H1 (cell line): Measurements from ENCODE around the gene RNF225. TPM values are rescaled to one million over a fixed set of nuclear protein-coding genes. Genes with fewer than 3 reads are reported as not detected.

Source experiments
- ASH2L ChIP-seq: fragments of 200-600, 300-600 bp; sonication (generic); IDR thresholded peaks from one replicate; pipeline ENCODE4 v1.7.1; 2017; ENCODE audit warnings: low read length
- BACH1 ChIP-seq: IDR thresholded peaks from 2 replicates; pipeline ENCODE4 v1.6.1; 2012; ENCODE audit warnings: low read length, improper control_type of control experiment
- BRCA1 ChIP-seq: IDR thresholded peaks from 2 replicates; pipeline ENCODE4 v1.6.1; 2012; ENCODE audit warnings: low read depth, low read length, improper control_type of control experiment
- CBX8 ChIP-seq: fragments of 300-800, 300-1000 bp; sonication (generic); IDR thresholded peaks from 2 replicates; pipeline ENCODE4 v1.7.1; 2016; ENCODE audit warnings: low read depth, low read length, borderline replicate concordance
- CEBPB ChIP-seq: IDR thresholded peaks from 2 replicates; pipeline ENCODE4 v1.6.1; 2012; ENCODE audit warnings: low read depth, low read length
- CTBP2 ChIP-seq: IDR thresholded peaks from 2 replicates; pipeline ENCODE4 v1.7.0; 2011; ENCODE audit warnings: borderline replicate concordance, mild to moderate bottlenecking, moderate library complexity, mixed read lengths, low read length; ENCODE audit not compliant: insufficient read depth, insufficient read length
- E2F6 ChIP-seq: IDR thresholded peaks from 2 replicates; pipeline ENCODE4 v1.6.1; 2012; ENCODE audit warnings: inconsistent platforms
- EP300 ChIP-seq, 2 experiments: IDR thresholded peaks; 1 replicate in 1 of 2; 2 replicates in 1 of 2; pipeline ENCODE4 v1.6.1; 2011 to 2012; ENCODE audit warnings: low read depth in 2 of 2, low read length in 2 of 2, mild to moderate bottlenecking in 2 of 2, borderline replicate concordance in 1 of 2, inconsistent platforms in 1 of 2, moderate library complexity in 1 of 2
- JUN ChIP-seq: IDR thresholded peaks from 2 replicates; pipeline ENCODE4 v1.6.1; 2011; ENCODE audit warnings: low read depth, mild to moderate bottlenecking, improper control_type of control experiment, low read length
- KDM4A ChIP-seq: IDR thresholded peaks from one replicate; pipeline ENCODE4 v1.7.1; 2012; ENCODE audit warnings: low read depth, mild to moderate bottlenecking, moderate library complexity, low read length, inconsistent platforms; ENCODE audit not compliant: severe bottlenecking
- KDM5A ChIP-seq: fragments of 200-600 bp; IDR thresholded peaks from 2 replicates; pipeline ENCODE4 v1.7.1; 2012; ENCODE audit warnings: mild to moderate bottlenecking, low read length, inconsistent platforms, mixed read lengths
- MAFK ChIP-seq: IDR thresholded peaks from 2 replicates; pipeline ENCODE4 v1.6.1; 2012; ENCODE audit warnings: low read depth, mild to moderate bottlenecking, improper control_type of control experiment, low read length
- NANOG ChIP-seq: IDR thresholded peaks from 2 replicates; pipeline ENCODE4 v1.6.1; 2011; ENCODE audit warnings: low read length, low read depth, mild to moderate bottlenecking, inconsistent platforms; ENCODE audit not compliant: insufficient read depth, poor library complexity, severe bottlenecking
- RBBP5 ChIP-seq: IDR thresholded peaks from 2 replicates; pipeline ENCODE4 v1.7.1; 2012; ENCODE audit warnings: low read depth, mild to moderate bottlenecking, inconsistent platforms, low read length, moderate library complexity, borderline replicate concordance
- RNF2 ChIP-seq: fragments of 200-900, 300-1000 bp; sonication (generic); IDR thresholded peaks from 2 replicates; pipeline ENCODE4 v1.7.1; 2016; ENCODE audit warnings: borderline replicate concordance, low read depth, mild to moderate bottlenecking, antibody characterized with exemption, low read length; ENCODE audit not compliant: poor library complexity, severe bottlenecking; ENCODE audit errors: missing control alignments
- SAP30 ChIP-seq: fragments of 300-600 bp; sonication (generic); IDR thresholded peaks from 2 replicates; pipeline ENCODE4 v1.7.1; 2012; ENCODE audit warnings: low read length, moderate library complexity, mild to moderate bottlenecking, inconsistent platforms; ENCODE audit not compliant: insufficient read depth, insufficient replicate concordance
- SIRT6 ChIP-seq: IDR thresholded peaks from one replicate; pipeline ENCODE4 v1.7.1; 2012; ENCODE audit warnings: low read length, inconsistent platforms
- SRF ChIP-seq: IDR thresholded peaks from 2 replicates; pipeline ENCODE4 v1.6.1; 2011; ENCODE audit warnings: mild to moderate bottlenecking, low read depth, low read length, moderate library complexity
- TBP ChIP-seq: IDR thresholded peaks from 2 replicates; pipeline ENCODE4 v1.6.1; 2011; ENCODE audit warnings: low read depth, low read length, improper control_type of control experiment
- TCF12 ChIP-seq: IDR thresholded peaks from 2 replicates; pipeline ENCODE4 v1.6.1; 2011; ENCODE audit warnings: low read depth, mild to moderate bottlenecking, low read length
- polyA plus RNA-seq, 7 experiments: library from polyadenylated mRNA; depleted of rRNA in 3 of 7; stranded (reverse) in 5 of 7; unstranded in 2 of 7; fragments of >200 nt in 5 of 7; fragments of 200-250 nt in 2 of 7; gene quantifications; 1 replicate in 5 of 7; 2 replicates in 1 of 7; 4 replicates in 1 of 7; pipeline versions ENCODE4 v1.2.1 to v1.2.3, GENCODE V29; 2011 to 2013; ENCODE audit warnings: missing spikeins in 2 of 7, mixed read lengths in 2 of 7
- total RNA-seq: library from RNA; stranded (reverse); fragmentation: NEBNext Ultra II Directional; extraction: Animal tissue kit (Norgen Biotek cat#: 25700); gene quantifications from 2 replicates; pipeline ENCODE4 v1.2.1, GENCODE V29; 2021
- TF ChIP-seq, protein P1 (sequence below): IDR thresholded peaks from 2 replicates; pipeline ENCODE4 v1.6.1; 2011; ENCODE audit warnings: low read length, improper control_type of control experiment

RNF225 gene
- total and polyA plus RNA-seq, 2 of the 8 experiments (the other 6 are each of a cell fraction or from before 2014, with no cell fraction given): 0.17 to 1.0 TPM

DNA sequence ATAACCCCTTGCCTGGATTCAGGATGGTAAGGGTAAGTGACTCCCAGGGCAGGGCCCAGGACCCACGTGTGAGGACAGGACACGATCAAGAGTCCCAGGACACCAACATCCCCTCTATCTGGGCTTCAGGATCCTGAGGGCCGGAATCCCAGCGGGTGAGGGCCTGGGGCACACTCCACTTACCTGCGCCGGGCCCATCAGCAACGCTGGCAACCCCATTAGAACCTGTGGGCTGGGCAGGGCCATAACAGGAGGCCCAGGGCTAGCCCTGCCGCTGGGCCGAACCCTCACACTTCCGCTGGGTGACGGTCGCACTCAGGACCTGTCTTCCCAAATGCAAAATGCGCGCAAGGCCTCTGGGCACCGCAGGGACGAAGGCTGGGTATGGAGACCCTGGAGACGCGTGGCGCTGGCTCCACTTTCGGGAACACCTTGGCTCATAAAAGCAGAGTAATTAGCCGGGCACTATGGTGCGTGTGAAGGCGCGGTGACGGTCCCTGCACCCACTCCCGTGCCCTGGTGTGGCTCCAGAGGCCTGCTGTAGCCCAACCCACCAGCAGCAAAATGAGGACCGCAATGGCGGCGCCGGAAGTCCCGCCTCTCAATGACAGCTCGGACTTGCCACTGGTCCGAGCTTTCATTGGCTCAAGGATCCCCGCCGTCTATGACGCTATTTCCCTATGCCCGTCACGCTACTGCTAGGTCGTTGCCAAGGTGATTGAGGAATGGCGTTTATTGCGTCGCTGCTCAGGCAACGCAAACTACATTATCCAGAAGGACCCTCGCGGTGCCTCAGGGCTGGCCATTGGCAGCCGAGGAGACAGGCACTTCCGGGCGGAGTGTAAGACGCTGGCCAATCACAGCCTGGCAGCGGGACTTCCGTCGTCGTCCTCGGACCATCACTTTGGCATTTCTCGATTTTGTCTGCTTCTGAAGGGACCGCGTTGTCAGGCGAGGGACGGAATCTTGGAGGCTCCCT, 44.4 kb downstream of the RNF225 start, which contains the start of gene ZNF132 (continued):
- TF ChIP-seq JUN (no peak), EP300 (IDR thresholded peaks at IDR 0.05; ENCODE audit: borderline replicate concordance in 1 of 2, low read depth in 2 of 2, low read length in 2 of 2) (no peak), CBX8 (no peak), SIRT6 (no peak), RNF2 (no peak), NANOG (no peak), SRF (no peak), CEBPB (peak; percentile 39; the same call in 1 of the 2 replicates), KDM5A (no peak), BRCA1 (no peak), TCF12 (no peak), KDM4A (peak; percentile 70), CTBP2 (no peak), BACH1 (no peak), RBBP5 (no peak), ASH2L (peak; percentile 51), E2F6 (peak; percentile 52), MAFK (no peak), TBP (0 out of 2 replicates have a peak, but pooled peaks have one; percentile 26), SAP30 (peak; percentile 20)
- TF ChIP-seq, protein P1, sequence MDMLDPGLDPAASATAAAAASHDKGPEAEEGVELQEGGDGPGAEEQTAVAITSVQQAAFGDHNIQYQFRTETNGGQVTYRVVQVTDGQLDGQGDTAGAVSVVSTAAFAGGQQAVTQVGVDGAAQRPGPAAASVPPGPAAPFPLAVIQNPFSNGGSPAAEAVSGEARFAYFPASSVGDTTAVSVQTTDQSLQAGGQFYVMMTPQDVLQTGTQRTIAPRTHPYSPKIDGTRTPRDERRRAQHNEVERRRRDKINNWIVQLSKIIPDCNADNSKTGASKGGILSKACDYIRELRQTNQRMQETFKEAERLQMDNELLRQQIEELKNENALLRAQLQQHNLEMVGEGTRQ: no peak
